DLD1 (cell line): ENCODE measurements around the gene GDAP2.
"Not testable (repeated sequence)": the region's sequence is repeated elsewhere in the genome, so short reads cannot be mapped to it uniquely, and the experiment has no call there.

Experiments
- in situ Hi-C: cut with HindIII; loops from 2 replicates; pipeline ENCODE4 v1.10.0; 2017; ENCODE audit warnings: low sequenced_read_pairs

The GDAP2 gene

GRCh38 chr1:117902944-117903343, 26.5 kb downstream of the GDAP2 start:
- in situ Hi-C loops, result loop anchor here (25.0 kb wide), 1 partner anchor 366 kb away; no protein-coding TSS in a partner anchor

- in situ Hi-C loops, result loop anchor here (25.0 kb wide), 1 partner anchor 362 kb away; no protein-coding TSS in a partner anchor
These were observed 29.6 kb downstream of the GDAP2 start for GRCh38 chr1:117899801-117900200.

- in situ Hi-C loops, result no loop called here
These were observed 31.9 kb downstream of the GDAP2 start for GRCh38 chr1:117897551-117897950.

GRCh38 chr1:117895482-117896114, 33.8 kb downstream of the GDAP2 start:
- in situ Hi-C loops, result no loop called here

GRCh38 chr1:117894078-117894477, 35.3 kb downstream of the GDAP2 start:
- in situ Hi-C loops, result no loop called here

GRCh38 chr1:117892512-117892911, 36.9 kb downstream of the GDAP2 start:
- in situ Hi-C loops, result no loop called here

GRCh38 chr1:117890452-117890851, 39.0 kb downstream of the GDAP2 start:
- in situ Hi-C loops, result no loop called here

GRCh38 chr1:117886101-117886795, 43.2 kb downstream of the GDAP2 start:
- in situ Hi-C loops, result no loop called here

GRCh38 chr1:117883616-117884015, 45.8 kb downstream of the GDAP2 start:
- in situ Hi-C loops, result no loop called here

GRCh38 chr1:117879284-117879683, 50.1 kb downstream of the GDAP2 start:
- in situ Hi-C loops, result no loop called here

GRCh38 chr1:117877823-117878222, 51.6 kb downstream of the GDAP2 start:
- in situ Hi-C loops, result no loop called here

- in situ Hi-C loops, result no loop called here
These were observed 58.4 kb downstream of the GDAP2 start for GRCh38 chr1:117871013-117871412.

- in situ Hi-C loops, result no loop called here
These were observed 67.7 kb downstream of the GDAP2 start for GRCh38 chr1:117861694-117862093.

- in situ Hi-C loops, result no loop called here
These were observed 68.4 kb downstream of the GDAP2 start for GRCh38 chr1:117860896-117861610.

GRCh38 chr1:117859901-117860300, 69.5 kb downstream of the GDAP2 start:
- in situ Hi-C loops, result no loop called here

- in situ Hi-C loops, result no loop called here
These were observed 72.0 kb downstream of the GDAP2 start for GRCh38 chr1:117857418-117857817.

GRCh38 chr1:117852853-117853553, 76.4 kb downstream of the GDAP2 start:
- in situ Hi-C loops, result no loop called here

- in situ Hi-C loops, result no loop called here
These were observed 77.7 kb downstream of the GDAP2 start for GRCh38 chr1:117851687-117852086.

- in situ Hi-C loops, result no loop called here
These were observed 82.6 kb downstream of the GDAP2 start for GRCh38 chr1:117846674-117847425.

GRCh38 chr1:117844478-117844877, 84.9 kb downstream of the GDAP2 start:
- in situ Hi-C loops, result not testable (repeated sequence)

GRCh38 chr1:117843791-117844190, 85.6 kb downstream of the GDAP2 start:
- in situ Hi-C loops, result no loop called here
